ENCODE data around the gene CPNE8.

DNA sequence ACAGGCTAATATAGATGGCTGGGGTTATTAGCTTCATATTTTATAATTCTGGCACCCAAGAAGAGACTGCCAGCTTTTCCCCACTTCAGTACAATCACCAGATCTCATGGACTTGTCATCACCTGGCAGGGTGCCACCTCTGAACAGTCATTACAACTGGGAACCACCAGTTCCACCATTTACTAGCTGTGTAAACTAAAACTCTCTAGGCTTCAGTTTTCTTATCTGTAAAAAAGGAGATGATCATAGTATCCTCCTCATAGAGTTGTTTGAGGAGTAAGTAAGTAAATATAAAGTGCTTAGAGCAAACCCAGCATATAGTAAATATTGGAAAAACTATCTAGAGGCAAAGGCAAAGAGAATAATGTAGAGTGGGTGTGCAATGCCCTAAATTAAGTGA, 19.3 kb downstream of the CPNE8 start:
- peak; percentile 37; the same call in 1 of the 2 replicates for TF ChIP-seq GATA2 (IDR thresholded peaks at IDR 0.05; ENCODE audit: low read depth, low read length)
- no peak for TF ChIP-seq GATA3 (IDR thresholded peaks at IDR 0.05; ENCODE audit: low read depth, low read length)
